Endothelial cell of umbilical vein (primary cell): Measurements from ENCODE around the gene NUDT9. TPM values are rescaled to one million over a fixed set of nuclear protein-coding genes. Genes with fewer than 3 reads are reported as not detected.

Experiments
- BruUV-seq: library from RNA; stranded (reverse); fragments of 400-500 nt; replicated peaks from 2 replicates; lab custom pipeline; 2021; lab: Mats Ljungman, UMichigan
- CTCF ChIA-PET: fragments of 300-600, 350-600 bp; sonication (Branson Sonifier 250); formaldehyde crosslinking; loops from one replicate; lab custom pipeline; 2021; ENCODE audit warnings: antibody characterized with exemption, inconsistent platforms; lab: Charles Lee
- POLR2A ChIA-PET: fragments of 300-600, 350-600 bp; sonication (Branson Sonifier 250); formaldehyde crosslinking; loops from one replicate; lab custom pipeline; 2021; ENCODE audit warnings: antibody characterized with exemption, inconsistent platforms; lab: Charles Lee
- DNase-seq: peaks from one replicate; pipeline ENCODE4 v3.0.0-alpha.2; 2011; ENCODE audit warnings: low read depth, low spot score
- FAIRE-seq: peaks from 2 replicates; lab custom pipeline; 2011; peaks lifted over from hg19 to GRCh38; lab: Jason Lieb, UNC
- H2AFZ ChIP-seq: 2 replicates; pipeline ENCODE4 v1.6.0; 2012; ENCODE audit warnings: low read depth, low read length, control low read depth, inconsistent platforms
- H3K27ac ChIP-seq: 2 replicates; pipeline ENCODE4 v1.5.1; 2011; ENCODE audit warnings: low read depth, mild to moderate bottlenecking, control low read depth, low read length, moderate library complexity; ENCODE audit not compliant: insufficient read depth
- H3K27me3 ChIP-seq, 2 experiments: 2 replicates each; pipeline versions ENCODE4 v1.6.0 to v1.6.1; 2011; ENCODE audit warnings: low read length in 2 of 2, mixed read lengths in 1 of 2; ENCODE audit not compliant: control insufficient read depth in 2 of 2, insufficient read depth in 2 of 2
- H3K36me3 ChIP-seq, 2 experiments: 2 replicates in 1 of 2; 3 replicates in 1 of 2; pipeline ENCODE4 v1.5.1; 2011; ENCODE audit warnings: low read length in 2 of 2, mild to moderate bottlenecking in 1 of 2, moderate library complexity in 1 of 2; ENCODE audit not compliant: control insufficient read depth in 2 of 2, insufficient read depth in 2 of 2; ENCODE audit errors: extremely low read depth in 1 of 2
- H3K4me1 ChIP-seq: 3 replicates; pipeline ENCODE4 v1.5.1; 2011; ENCODE audit warnings: mild to moderate bottlenecking, low read length; ENCODE audit not compliant: control insufficient read depth, insufficient read depth; ENCODE audit errors: extremely low read depth
- H3K4me2 ChIP-seq: 2 replicates; pipeline ENCODE4 v1.6.1; 2011; ENCODE audit warnings: low read length, control low read depth, mixed read lengths; ENCODE audit not compliant: insufficient read depth
- H3K4me3 ChIP-seq, 3 experiments: fragments of 200-600 bp in 1 of 3; sonication (generic), shearing (Covaris generic) in 1 of 3; replicated peaks in 1 of 3; 2 replicates each; pipeline ENCODE4 v1.5.1; 2011 to 2016; ENCODE audit warnings: control low read depth in 3 of 3, low read length in 3 of 3, mild to moderate bottlenecking in 2 of 3, inconsistent platforms in 1 of 3, low read depth in 1 of 3, moderate library complexity in 1 of 3; ENCODE audit not compliant: insufficient read depth in 1 of 3
- H3K79me2 ChIP-seq: 2 replicates; pipeline ENCODE4 v1.6.0; 2012; ENCODE audit warnings: low read length, inconsistent platforms; ENCODE audit not compliant: control insufficient read depth, insufficient read depth
- H3K9ac ChIP-seq: replicated peaks from 2 replicates; pipeline ENCODE3; 2011; ENCODE audit warnings: low read length, control low read depth; ENCODE audit not compliant: insufficient read depth; ENCODE audit errors: extremely low read depth
- H3K9me1 ChIP-seq: replicated peaks from 3 replicates; pipeline ENCODE4 v1.6.0; 2011; ENCODE audit warnings: mild to moderate bottlenecking, low read length; ENCODE audit not compliant: control insufficient read depth, insufficient read depth; ENCODE audit errors: extremely low read depth
- H3K9me3 ChIP-seq: replicated peaks from 2 replicates; pipeline ENCODE4 v1.5.1; 2012; ENCODE audit warnings: low read length, inconsistent platforms; ENCODE audit not compliant: control insufficient read depth, insufficient read depth
- H4K20me1 ChIP-seq: replicated peaks from 2 replicates; pipeline ENCODE3; 2011; ENCODE audit warnings: mild to moderate bottlenecking, low read length; ENCODE audit not compliant: control insufficient read depth, insufficient read depth; ENCODE audit errors: extremely low read depth
- CTCF ChIP-seq, 2 donors: IDR thresholded peaks; 1 replicate in 1 of 2; 2 replicates in 1 of 2; pipeline ENCODE4 v1.5.1; 2011; ENCODE audit warnings: low read length in 2 of 2, mild to moderate bottlenecking in 2 of 2, moderate library complexity in 2 of 2, control low read depth in 1 of 2, inconsistent platforms in 1 of 2, low read depth in 1 of 2; ENCODE audit not compliant: insufficient read depth in 1 of 2; ENCODE audit errors: extremely low read depth in 1 of 2
- EZH2 ChIP-seq: IDR thresholded peaks from 2 replicates; pipeline ENCODE4 v1.6.1; 2012; ENCODE audit warnings: borderline replicate concordance, low read depth, mild to moderate bottlenecking, moderate library complexity, low read length, inconsistent platforms; ENCODE audit not compliant: severe bottlenecking
- FOS ChIP-seq: IDR thresholded peaks from 2 replicates; pipeline ENCODE4 v1.6.1; 2011; ENCODE audit warnings: mild to moderate bottlenecking, low read length, moderate library complexity, borderline replicate concordance; ENCODE audit not compliant: insufficient read depth
- GATA2 ChIP-seq: IDR thresholded peaks from 2 replicates; pipeline ENCODE4 v1.7.0; 2011; ENCODE audit warnings: low read depth, mild to moderate bottlenecking, moderate library complexity, mixed read lengths, low read length; ENCODE audit not compliant: insufficient read length, insufficient read depth
- JUN ChIP-seq: IDR thresholded peaks from 2 replicates; pipeline ENCODE4 v1.6.1; 2011; ENCODE audit warnings: borderline replicate concordance, low read depth; ENCODE audit not compliant: insufficient read length, insufficient read depth
- MAX ChIP-seq: IDR thresholded peaks from 2 replicates; pipeline ENCODE4 v1.6.1; 2011; ENCODE audit not compliant: insufficient read depth, insufficient read length
- MYC ChIP-seq: IDR thresholded peaks from one replicate; pipeline ENCODE4 v1.6.1; 2011; ENCODE audit warnings: mild to moderate bottlenecking, low read depth, low read length
- POLR2A ChIP-seq: IDR thresholded peaks from 2 replicates; pipeline ENCODE4 v1.6.1; 2012; ENCODE audit warnings: low read depth, mild to moderate bottlenecking, control low read depth, low read length
- POLR2AphosphoS5 ChIP-seq: IDR thresholded peaks from 2 replicates; pipeline ENCODE4 v1.6.1; 2012; ENCODE audit warnings: low read depth, mild to moderate bottlenecking, control low read depth, low read length, moderate library complexity; ENCODE audit not compliant: insufficient read depth
- dilution Hi-C: fragments of 300-500 bp; cut with MboI; formaldehyde crosslinking; loops from one replicate; pipeline ENCODE4 v1.15.0; 2019; ENCODE audit warnings: low sequenced_read_pairs; ENCODE audit not compliant: extremely low pct_ligation_motif_present
- intact Hi-C: fragments of 100-400 bp; cut with micrococcal nuclease; formaldehyde crosslinking; loops from one replicate; pipeline ENCODE4 v1.10.0; 2022
- polyA plus RNA-seq, 4 experiments: library from polyadenylated mRNA; depleted of rRNA in 3 of 4; stranded (reverse) in 3 of 4; unstranded in 1 of 4; fragments of >200 nt; gene quantifications; 2 replicates each; pipeline versions ENCODE4 v1.2.1 to v1.2.3, GENCODE V29; 2011 to 2012; ENCODE audit warnings: missing spikeins in 1 of 4
- total RNA-seq: library from RNA; stranded (reverse); gene quantifications from 2 replicates; pipeline ENCODE4 v1.2.3, GENCODE V29; 2021

NUDT9 gene
- total and polyA plus RNA-seq, 2 donors (not counting 3 experiments of a cell fraction or from before 2014, with no cell fraction given): 15.3 to 25.0 TPM

- intact Hi-C loops (no loop called here), dilution Hi-C loops (no loop called here)
- ChIA-PET CTCF (interaction anchor here (1.0 to 1.7 kb wide), 2 partner anchors 20 to 34 kb away, joined by 4 read pairs; no protein-coding TSS in a partner anchor), POLR2A (no interaction called here)
- H3K9ac ChIP-seq: no peak overlapping the region
- no peak overlapping the region for H2AFZ ChIP-seq
- TF ChIP-seq MYC (no peak), FOS (no peak), POLR2A (no peak)
- no peaks in the 10 kb centered on the region for H3K4me1 ChIP-seq
- H3K4me2 ChIP-seq: no peak overlapping the region
- H3K36me3 ChIP-seq: no peaks in the 10 kb centered on the region
- no peaks in the 10 kb centered on the region for H3K9me3 ChIP-seq
- FAIRE-seq: peak; percentile 35
- no TSS peak for BruUV-seq
- peaks cover 8 to 16% of the 10 kb centered on the region in 2 experiments for H3K27me3 ChIP-seq
- H3K4me3 ChIP-seq: no peak overlapping the region
- no peaks in the 10 kb centered on the region for H4K20me1 ChIP-seq
- no peaks in the 10 kb centered on the region for H3K9me1 ChIP-seq
- no peaks in the 10 kb centered on the region for H3K79me2 ChIP-seq
- DNase-seq: no peak
- no peak overlapping the region for H3K27ac ChIP-seq
Observed at GRCh38 chr4:87410157-87410556, 12.2 kb upstream of the NUDT9 start.

- TF ChIP-seq MAX (no peak), POLR2A (no peak), JUN (no peak), POLR2AphosphoS5 (no peak), CTCF (IDR thresholded peaks at IDR 0.05; ENCODE audit: extremely low read depth in 1 of 2, insufficient read depth in 1 of 2, low read depth in 1 of 2, low read length in 2 of 2) (no peak), GATA2 (no peak), EZH2 (no peak), MYC (no peak), FOS (no peak)
- no peaks in the 10 kb centered on the region for H3K4me1 ChIP-seq
- no TSS peak for BruUV-seq
- CTCF ChIA-PET: interaction anchor here (1.0 to 1.7 kb wide), 3 partner anchors 10 to 34 kb away, joined by 4 read pairs; no protein-coding TSS in a partner anchor
- H3K4me3 ChIP-seq: no peak overlapping the region
- no peak overlapping the region for H2AFZ ChIP-seq
- intact Hi-C loops (no loop called here), dilution Hi-C loops (no loop called here)
- no peak for FAIRE-seq
- no peak overlapping the region for H3K27ac ChIP-seq
- H3K79me2 ChIP-seq: no peaks in the 10 kb centered on the region
- H3K27me3 ChIP-seq: peaks cover 8 to 13% of the 10 kb centered on the region in 2 experiments
- H4K20me1 ChIP-seq: no peaks in the 10 kb centered on the region
- POLR2A ChIA-PET: no interaction called here
- no peak overlapping the region for H3K4me2 ChIP-seq
- H3K36me3 ChIP-seq: no peaks in the 10 kb centered on the region
- H3K9me3 ChIP-seq: no peaks in the 10 kb centered on the region
- DNase-seq: no peak
- no peaks in the 10 kb centered on the region for H3K9me1 ChIP-seq
- H3K9ac ChIP-seq: no peak overlapping the region
Observed at GRCh38 chr4:87410679-87411078, 11.7 kb upstream of the NUDT9 start.
